IMR-90 (cell line): ENCODE measurements around the gene LDLRAD3. TPM values are rescaled to one million over a fixed set of nuclear protein-coding genes. Genes with fewer than 3 reads are reported as not detected.
A peak's percentile ranks its signal among the peaks of the same experiment; 100 is the strongest.

Experiments
- ATAC-seq: fragments of 200-7000 bp; cut with Tn5 transposase; 2 replicates; pipeline ENCODE4 v1.9.1; 2020; ENCODE audit warnings: low read depth, mild to moderate bottlenecking, moderate library complexity
- BruUV-seq: library from RNA; stranded (reverse); fragments of 400-500 nt; replicated peaks from 2 replicates; lab custom pipeline; 2021; lab: Mats Ljungman, UMichigan
- CTCF ChIA-PET: fragments of 300-600 bp; formaldehyde crosslinking; extraction: SDS; loops from one replicate; lab custom pipeline; 2021; ENCODE audit warnings: antibody characterized with exemption; lab: Yijun Ruan, JAX
- POLR2A ChIA-PET: fragments of 300-600 bp; sonication (Branson Sonifier 250); formaldehyde crosslinking; loops from one replicate; lab custom pipeline; 2022; ENCODE audit warnings: antibody characterized with exemption; ENCODE audit not compliant: unreplicated experiment; lab: Charles Lee
- DNase-seq: peaks from one replicate; pipeline ENCODE4 v3.0.0; 2013
- H2AFZ ChIP-seq: replicated peaks from 2 replicates; pipeline ENCODE3; 2013; ENCODE audit warnings: low read length, mild to moderate bottlenecking; ENCODE audit not compliant: poor library complexity
- H2AK5ac ChIP-seq: 2 replicates; pipeline ENCODE4 v1.6.1; 2013; ENCODE audit warnings: low read depth, low read length, inconsistent platforms
- H2AK9ac ChIP-seq: replicated peaks from 2 replicates; pipeline ENCODE3; 2013; ENCODE audit warnings: mild to moderate bottlenecking, low read depth, low read length, moderate library complexity; ENCODE audit not compliant: poor library complexity
- H2BK120ac ChIP-seq: 2 replicates; pipeline ENCODE4 v1.6.1; 2013; ENCODE audit warnings: low read depth, low read length, inconsistent platforms
- H2BK15ac ChIP-seq: 3 replicates; pipeline ENCODE4 v1.6.1; 2013; ENCODE audit warnings: low read depth, low read length, inconsistent platforms
- H2BK20ac ChIP-seq: 2 replicates; pipeline ENCODE4 v1.6.1; 2013; ENCODE audit warnings: low read depth, mild to moderate bottlenecking, inconsistent platforms, low read length, moderate library complexity
- H2BK5ac ChIP-seq: 2 replicates; pipeline ENCODE4 v1.6.1; 2013; ENCODE audit warnings: mild to moderate bottlenecking, low read depth, low read length, inconsistent platforms; ENCODE audit not compliant: poor library complexity, severe bottlenecking
- H3K14ac ChIP-seq: replicated peaks from 2 replicates; pipeline ENCODE4 v1.6.1; 2013; ENCODE audit warnings: low read depth, low read length, inconsistent platforms
- H3K18ac ChIP-seq: 2 replicates; pipeline ENCODE4 v1.6.1; 2013; ENCODE audit warnings: low read depth, low read length, control low read depth
- H3K23ac ChIP-seq: 2 replicates; pipeline ENCODE4 v1.6.1; 2013; ENCODE audit warnings: low read depth, low read length, inconsistent platforms
- H3K27ac ChIP-seq: 2 replicates; pipeline ENCODE4 v1.5.1; 2013; ENCODE audit warnings: mild to moderate bottlenecking, control low read depth, low read length; ENCODE audit not compliant: insufficient read depth
- H3K27me3 ChIP-seq: 2 replicates; pipeline ENCODE4 v1.6.1; 2013; ENCODE audit warnings: low read length; ENCODE audit not compliant: control insufficient read depth, insufficient read depth
- H3K36me3 ChIP-seq: 2 replicates; pipeline ENCODE4 v1.6.1; 2013; ENCODE audit warnings: low read length, mixed read lengths; ENCODE audit not compliant: control insufficient read depth, insufficient read depth
- H3K4ac ChIP-seq: 2 replicates; pipeline ENCODE4 v1.6.1; 2013; ENCODE audit warnings: low read depth, low read length, inconsistent platforms
- H3K4me1 ChIP-seq: 2 replicates; pipeline ENCODE4 v1.6.1; 2013; ENCODE audit warnings: low read length, mixed read lengths; ENCODE audit not compliant: control insufficient read depth, insufficient read depth
- H3K4me2 ChIP-seq: 2 replicates; pipeline ENCODE4 v1.6.1; 2013; ENCODE audit warnings: low read depth, mild to moderate bottlenecking, control low read depth, low read length, moderate library complexity
- H3K4me3 ChIP-seq: 2 replicates; pipeline ENCODE4 v1.5.1; 2013; ENCODE audit warnings: low read depth, mild to moderate bottlenecking, control low read depth, low read length, moderate library complexity; ENCODE audit not compliant: insufficient read depth
- H3K56ac ChIP-seq: 2 replicates; pipeline ENCODE4 v1.6.1; 2013; ENCODE audit warnings: low read length, inconsistent platforms; ENCODE audit not compliant: insufficient read depth; ENCODE audit errors: extremely low read depth
- H3K79me1 ChIP-seq, 2 experiments: 2 replicates each; pipeline ENCODE4 v1.6.1; 2013; ENCODE audit warnings: low read length in 2 of 2, inconsistent platforms in 1 of 2, low read depth in 1 of 2
- H3K9ac ChIP-seq: 2 replicates; pipeline ENCODE4 v1.6.1; 2013; ENCODE audit warnings: low read depth, low read length, control low read depth
- H3K9me1 ChIP-seq: 2 replicates; pipeline ENCODE4 v1.6.1; 2013; ENCODE audit warnings: low read length, inconsistent platforms; ENCODE audit not compliant: insufficient read depth
- H3K9me3 ChIP-seq: 2 replicates; pipeline ENCODE4 v1.6.1; 2013; ENCODE audit warnings: low read length; ENCODE audit not compliant: control insufficient read depth, insufficient read depth
- H4K20me1 ChIP-seq: 2 replicates; pipeline ENCODE4 v1.6.1; 2013; ENCODE audit warnings: low read length, inconsistent platforms; ENCODE audit not compliant: insufficient read depth
- H4K5ac ChIP-seq: 2 replicates; pipeline ENCODE4 v1.6.1; 2013; ENCODE audit warnings: mild to moderate bottlenecking, low read depth, low read length, control low read depth
- H4K8ac ChIP-seq, 2 experiments: 2 replicates each; pipeline ENCODE4 v1.6.1; 2013; ENCODE audit warnings: low read depth in 2 of 2, low read length in 2 of 2, control low read depth in 1 of 2, inconsistent platforms in 1 of 2
- H4K91ac ChIP-seq: 2 replicates; pipeline ENCODE4 v1.6.1; 2013; ENCODE audit warnings: low read depth, low read length, inconsistent platforms; ENCODE audit not compliant: insufficient read depth
- BHLHE40 ChIP-seq: fragments of 150-350 bp; IDR thresholded peaks from 2 replicates; pipeline ENCODE4 v1.6.1; 2016; ENCODE audit warnings: mild to moderate bottlenecking, low read depth, low read length
- CHD1 ChIP-seq: IDR thresholded peaks from 2 replicates; pipeline ENCODE4 v1.6.1; 2012; ENCODE audit warnings: low read depth, low read length, improper control_type of control experiment
- MAFK ChIP-seq: IDR thresholded peaks from 2 replicates; pipeline ENCODE4 v1.6.1; 2012; ENCODE audit warnings: low read depth, low read length, improper control_type of control experiment
- MAZ ChIP-seq: IDR thresholded peaks from 2 replicates; pipeline ENCODE4 v1.6.1; 2012; ENCODE audit warnings: low read depth, mild to moderate bottlenecking, low read length, improper control_type of control experiment, moderate library complexity, borderline replicate concordance
- POLR2A ChIP-seq: IDR thresholded peaks from 2 replicates; pipeline ENCODE4 v1.6.1; 2012; ENCODE audit warnings: mild to moderate bottlenecking, low read depth, low read length
- RAD21 ChIP-seq: IDR thresholded peaks from 2 replicates; pipeline ENCODE4 v1.6.1; 2012; ENCODE audit warnings: low read length, improper control_type of control experiment
- RCOR1 ChIP-seq: IDR thresholded peaks from 2 replicates; pipeline ENCODE4 v1.6.1; 2012; ENCODE audit warnings: mild to moderate bottlenecking, low read length, improper control_type of control experiment; ENCODE audit not compliant: insufficient replicate concordance
- RFX5 ChIP-seq: IDR thresholded peaks from 2 replicates; pipeline ENCODE4 v1.8.0; 2012; ENCODE audit warnings: low read depth, mild to moderate bottlenecking, low read length, moderate library complexity
- SMC3 ChIP-seq: fragments of 150-350 bp; IDR thresholded peaks from 2 replicates; pipeline ENCODE4 v1.6.1; 2016; ENCODE audit warnings: low read depth, mild to moderate bottlenecking, antibody characterized with exemption, low read length, moderate library complexity
- dilution Hi-C: fragments of 300-500 bp; cut with HindIII; formaldehyde crosslinking; loops from one replicate; pipeline ENCODE4 v1.14.3; 2018; ENCODE audit warnings: low sequenced_read_pairs; ENCODE audit not compliant: unreplicated experiment
- in situ Hi-C: fragments of 300-500 bp; cut with MboI; formaldehyde crosslinking; loops from 3 replicates; pipeline ENCODE4 v1.14.3; 2019; ENCODE audit warnings: low sequenced_read_pairs, inconsistent platforms, mixed read lengths
- intact Hi-C: fragments of 100-400 bp; cut with micrococcal nuclease; formaldehyde crosslinking; loops from 2 replicates; pipeline ENCODE4 v1.10.0; 2022
- polyA plus RNA-seq, 3 experiments: library from polyadenylated mRNA; depleted of rRNA; stranded (reverse); fragments of >200 nt; gene quantifications; 2 replicates each; pipeline ENCODE4 v1.2.3, GENCODE V29; 2012; ENCODE audit warnings: low replicate concordance in 1 of 3
- total RNA-seq: library from RNA; depleted of rRNA; stranded (reverse); fragments of >200 nt; gene quantifications from 2 replicates; pipeline ENCODE4 v1.2.3, GENCODE V29; 2012
- TF ChIP-seq, protein P1 (sequence below): conservative IDR thresholded peaks from 2 replicates; pipeline ENCODE4 v1.5.1; 2012; ENCODE audit warnings: mild to moderate bottlenecking, low read depth, low read length, improper control_type of control experiment

The LDLRAD3 gene
- total and polyA plus RNA-seq, 2 of the 4 experiments (the other 2 are of a cell fraction), result 2.7 to 6.4 TPM

DNA sequence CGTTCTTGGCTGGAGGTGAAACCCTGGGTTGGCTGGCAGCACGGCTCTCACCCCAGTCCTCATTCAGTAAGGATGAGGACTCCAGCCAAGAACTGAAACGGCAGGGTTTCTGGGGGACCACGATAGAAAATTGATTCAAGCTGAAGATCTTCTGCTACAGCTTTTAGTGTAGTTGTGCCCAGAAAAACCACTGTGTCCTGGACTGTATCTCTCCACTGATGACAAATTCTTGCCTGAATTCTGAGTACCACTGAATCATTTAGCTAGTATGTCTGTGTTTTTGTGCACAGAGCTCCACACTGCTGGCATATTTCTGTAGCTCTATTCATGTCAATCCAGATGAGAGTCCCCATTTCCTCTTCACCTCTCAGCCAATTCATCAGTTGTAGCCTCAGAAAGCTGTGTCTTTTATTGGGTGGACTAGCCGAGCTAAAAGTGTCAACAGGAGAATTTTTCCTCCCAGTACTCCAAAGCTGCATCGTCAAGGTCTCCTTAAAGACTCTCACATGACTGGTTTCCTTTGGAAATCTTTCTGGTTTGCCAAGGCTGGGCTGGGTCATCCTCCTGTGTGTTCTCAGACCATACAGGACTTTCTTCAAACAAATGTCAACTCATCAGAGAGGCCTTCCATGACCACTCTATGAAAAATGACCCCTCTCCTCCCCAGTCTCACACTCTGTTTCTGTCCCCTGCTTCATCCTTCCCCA is 144.6 kb downstream of the LDLRAD3 start (continued):
- TF ChIP-seq SMC3 (no peak), POLR2A (no peak)

DNA sequence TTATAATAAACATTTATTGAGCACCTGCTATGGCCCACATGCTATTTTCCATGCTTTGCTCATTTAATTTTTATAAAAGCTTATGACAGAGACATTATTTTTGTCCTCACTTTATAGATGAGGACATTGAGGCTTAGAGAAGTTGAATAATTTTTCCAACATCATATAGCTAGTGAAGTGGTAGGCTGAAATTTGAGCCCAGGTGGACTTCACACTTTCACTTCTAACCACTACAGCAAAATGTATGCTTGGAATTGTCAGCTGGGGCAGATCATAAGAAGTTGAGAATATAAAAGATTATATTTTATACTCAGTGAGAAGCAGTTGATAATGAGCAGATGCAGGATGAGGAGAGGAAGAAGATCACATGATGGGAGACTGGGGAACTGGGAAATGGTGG is 146.1 kb downstream of the LDLRAD3 start:
- H3K27me3 ChIP-seq, result no peaks in the 10 kb centered on the region

More for the DNA sequence above, 146.1 kb downstream of the LDLRAD3 start:
- Histone ChIP-seq H3K4me2 (no peak overlapping the region), H3K4me1 (peaks cover 21% of the 10 kb centered on the region), H3K56ac (no peak overlapping the region), H3K4me3 (no peak overlapping the region), H4K20me1 (peaks cover 4% of the 10 kb centered on the region; the same call in 1 of the 2 replicates), H3K9me1 (peaks cover 14% of the 10 kb centered on the region), H3K9me3 (peaks cover 3% of the 10 kb centered on the region; the same call in 1 of the 2 replicates), H2BK5ac (no peak overlapping the region), H2BK120ac (peak overlapping the region; percentile 73; the same call in 1 of the 2 replicates), H2AK5ac (peak overlapping the region; percentile 92), H3K14ac (peak overlapping the region; percentile 90; the same call in 1 of the 2 replicates), H3K18ac (0 out of 2 replicates have a peak overlapping the region, but pooled peaks have one; percentile 17), H3K23ac (peak overlapping the region; percentile 61; the same call in 1 of the 2 replicates), H3K36me3 (no peaks in the 10 kb centered on the region), H2BK15ac (peak overlapping the region; percentile 48; the same call in 1 of the 3 replicates), H4K91ac (peak overlapping the region; percentile 48), H2AFZ (no peak overlapping the region), H2BK20ac (0 out of 2 replicates have a peak overlapping the region, but pooled peaks have one; percentile 74), H3K9ac (no peak overlapping the region), H3K4ac (peak overlapping the region; percentile 74; the same call in 1 of the 2 replicates), H3K79me1 (peaks cover 0 to 13% of the 10 kb centered on the region in 2 experiments; a peak in 1 of 4 replicates), H4K5ac (no peak overlapping the region), H4K8ac (no peak overlapping the region), H2AK9ac (no peak overlapping the region), H3K27ac (no peak overlapping the region)
- in situ Hi-C loops, result no loop called here
- dilution Hi-C loops, result no loop called here
- intact Hi-C loops, result no loop called here
- POLR2A ChIA-PET, result no interaction called here
- DNase-seq (no peak), ATAC-seq (no peak)
- TF ChIP-seq, protein P1, sequence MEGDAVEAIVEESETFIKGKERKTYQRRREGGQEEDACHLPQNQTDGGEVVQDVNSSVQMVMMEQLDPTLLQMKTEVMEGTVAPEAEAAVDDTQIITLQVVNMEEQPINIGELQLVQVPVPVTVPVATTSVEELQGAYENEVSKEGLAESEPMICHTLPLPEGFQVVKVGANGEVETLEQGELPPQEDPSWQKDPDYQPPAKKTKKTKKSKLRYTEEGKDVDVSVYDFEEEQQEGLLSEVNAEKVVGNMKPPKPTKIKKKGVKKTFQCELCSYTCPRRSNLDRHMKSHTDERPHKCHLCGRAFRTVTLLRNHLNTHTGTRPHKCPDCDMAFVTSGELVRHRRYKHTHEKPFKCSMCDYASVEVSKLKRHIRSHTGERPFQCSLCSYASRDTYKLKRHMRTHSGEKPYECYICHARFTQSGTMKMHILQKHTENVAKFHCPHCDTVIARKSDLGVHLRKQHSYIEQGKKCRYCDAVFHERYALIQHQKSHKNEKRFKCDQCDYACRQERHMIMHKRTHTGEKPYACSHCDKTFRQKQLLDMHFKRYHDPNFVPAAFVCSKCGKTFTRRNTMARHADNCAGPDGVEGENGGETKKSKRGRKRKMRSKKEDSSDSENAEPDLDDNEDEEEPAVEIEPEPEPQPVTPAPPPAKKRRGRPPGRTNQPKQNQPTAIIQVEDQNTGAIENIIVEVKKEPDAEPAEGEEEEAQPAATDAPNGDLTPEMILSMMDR, result no peak
- TF ChIP-seq RAD21, result no peak
- no peak for TF ChIP-seq CHD1
- no peak for TF ChIP-seq RFX5
- no peak for TF ChIP-seq MAFK
- TF ChIP-seq RCOR1, result no peak
- TF ChIP-seq BHLHE40, result no peak
- TF ChIP-seq MAZ, result no peak
- no TSS peak for BruUV-seq
- CTCF ChIA-PET, result interaction anchor here (0.7 kb wide), 2 partner anchors 27 to 307 kb away, joined by 3 to 4 read pairs; no protein-coding TSS in a partner anchor
